Measurements from ENCODE around the gene NOL4L. TPM values are rescaled to one million over a fixed set of nuclear protein-coding genes. Genes with fewer than 3 reads are reported as not detected.
"Not testable (repeated sequence)": the region's sequence is repeated elsewhere in the genome, so short reads cannot be mapped to it uniquely, and the experiment has no call there.

Gene NOL4L
- total and polyA plus RNA-seq, 2 experiments from 2014 or later = 38.8 to 39.2 TPM

- H3K4me2 ChIP-seq; H4K20me1 ChIP-seq (replicated peaks; ENCODE audit: insufficient read depth); ATAC-seq; DNase-seq (ENCODE audit: low spot score); H3K36me3 ChIP-seq (ENCODE audit: insufficient read depth); H3F3A ChIP-seq (replicated peaks; ENCODE audit: low read depth); H3K27ac ChIP-seq (ENCODE audit: low read depth); H3K4me3 Mint-ChIP-seq; H2AFZ ChIP-seq; H3K4me1 ChIP-seq (ENCODE audit: insufficient read depth); H3K9me2 ChIP-seq (ENCODE audit: insufficient read depth); H3K4me3 ChIP-seq; H3K27ac Mint-ChIP-seq; H3K27me3 ChIP-seq (ENCODE audit: insufficient read depth); H3K4me1 Mint-ChIP-seq; H3K36me3 Mint-ChIP-seq (ENCODE audit: low read depth); H3K79me2 ChIP-seq (replicated peaks; ENCODE audit: insufficient read depth): not testable (repeated sequence)
- peaks cover 22% of the 10 kb centered on the region for H3K27me3 Mint-ChIP-seq (ENCODE audit: insufficient read depth, low read depth, poor library complexity)
- H3K9me3 Mint-ChIP-seq = peaks cover 13% of the 10 kb centered on the region; the same call in 2 of the 3 replicates
Observed at GRCh38 chr20:32491764-32492151, 93.4 kb downstream of the NOL4L start.

GRCh38 chr20:32490942-32491763 lies 94.0 kb downstream of the NOL4L start:
- H3K9me2 ChIP-seq (ENCODE audit: insufficient read depth) = no peaks in the 10 kb centered on the region
- no peaks in the 10 kb centered on the region for H4K20me1 ChIP-seq (replicated peaks; ENCODE audit: insufficient read depth)
- Mint-ChIP-seq H3K4me3 (no peak overlapping the region), H3K27ac (no peak overlapping the region), H3K4me1 (peaks cover 1% of the 10 kb centered on the region; the same call in 2 of the 3 replicates), H3K9me3 (peaks cover 13% of the 10 kb centered on the region; the same call in 2 of the 3 replicates), H3K36me3 (ENCODE audit: low read depth) (peaks cover 3% of the 10 kb centered on the region; the same call in 1 of the 3 replicates), H3K27me3 (ENCODE audit: insufficient read depth, low read depth, poor library complexity) (peaks cover 25% of the 10 kb centered on the region)
- no peak overlapping the region for H3K4me3 ChIP-seq
- H3K27me3 ChIP-seq (ENCODE audit: insufficient read depth) = no peaks in the 10 kb centered on the region
- H3K4me1 ChIP-seq (ENCODE audit: insufficient read depth) = peaks cover under 1% of the 10 kb centered on the region; the same call in 1 of the 2 replicates
- H3K36me3 ChIP-seq (ENCODE audit: insufficient read depth) = no peaks in the 10 kb centered on the region
- no peak overlapping the region for H3K4me2 ChIP-seq
- 0 out of 2 replicates have a peak, but pooled peaks cover 3% of the 10 kb centered on the region for H3F3A ChIP-seq (replicated peaks; ENCODE audit: low read depth)
- no peak overlapping the region for H2AFZ ChIP-seq
- H3K27ac ChIP-seq (ENCODE audit: low read depth) = no peak overlapping the region
- no peaks in the 10 kb centered on the region for H3K79me2 ChIP-seq (replicated peaks; ENCODE audit: insufficient read depth)
- DNase-seq (ENCODE audit: low spot score) (no peak), ATAC-seq (no peak)
- TF ChIP-seq NANOG (IDR thresholded peaks at IDR 0.05; ENCODE audit: borderline replicate concordance) = no peak
- no peak for TF ChIP-seq CTCF (conservative IDR thresholded peaks at IDR 0.05; ENCODE audit: low read depth in 2 of 2)
- TF ChIP-seq JUNB (IDR thresholded peaks at IDR 0.05; ENCODE audit: unreplicated experiment) = no peak
- no peak for TF ChIP-seq ETS1 (IDR thresholded peaks at IDR 0.05)
- TF ChIP-seq, protein P1, sequence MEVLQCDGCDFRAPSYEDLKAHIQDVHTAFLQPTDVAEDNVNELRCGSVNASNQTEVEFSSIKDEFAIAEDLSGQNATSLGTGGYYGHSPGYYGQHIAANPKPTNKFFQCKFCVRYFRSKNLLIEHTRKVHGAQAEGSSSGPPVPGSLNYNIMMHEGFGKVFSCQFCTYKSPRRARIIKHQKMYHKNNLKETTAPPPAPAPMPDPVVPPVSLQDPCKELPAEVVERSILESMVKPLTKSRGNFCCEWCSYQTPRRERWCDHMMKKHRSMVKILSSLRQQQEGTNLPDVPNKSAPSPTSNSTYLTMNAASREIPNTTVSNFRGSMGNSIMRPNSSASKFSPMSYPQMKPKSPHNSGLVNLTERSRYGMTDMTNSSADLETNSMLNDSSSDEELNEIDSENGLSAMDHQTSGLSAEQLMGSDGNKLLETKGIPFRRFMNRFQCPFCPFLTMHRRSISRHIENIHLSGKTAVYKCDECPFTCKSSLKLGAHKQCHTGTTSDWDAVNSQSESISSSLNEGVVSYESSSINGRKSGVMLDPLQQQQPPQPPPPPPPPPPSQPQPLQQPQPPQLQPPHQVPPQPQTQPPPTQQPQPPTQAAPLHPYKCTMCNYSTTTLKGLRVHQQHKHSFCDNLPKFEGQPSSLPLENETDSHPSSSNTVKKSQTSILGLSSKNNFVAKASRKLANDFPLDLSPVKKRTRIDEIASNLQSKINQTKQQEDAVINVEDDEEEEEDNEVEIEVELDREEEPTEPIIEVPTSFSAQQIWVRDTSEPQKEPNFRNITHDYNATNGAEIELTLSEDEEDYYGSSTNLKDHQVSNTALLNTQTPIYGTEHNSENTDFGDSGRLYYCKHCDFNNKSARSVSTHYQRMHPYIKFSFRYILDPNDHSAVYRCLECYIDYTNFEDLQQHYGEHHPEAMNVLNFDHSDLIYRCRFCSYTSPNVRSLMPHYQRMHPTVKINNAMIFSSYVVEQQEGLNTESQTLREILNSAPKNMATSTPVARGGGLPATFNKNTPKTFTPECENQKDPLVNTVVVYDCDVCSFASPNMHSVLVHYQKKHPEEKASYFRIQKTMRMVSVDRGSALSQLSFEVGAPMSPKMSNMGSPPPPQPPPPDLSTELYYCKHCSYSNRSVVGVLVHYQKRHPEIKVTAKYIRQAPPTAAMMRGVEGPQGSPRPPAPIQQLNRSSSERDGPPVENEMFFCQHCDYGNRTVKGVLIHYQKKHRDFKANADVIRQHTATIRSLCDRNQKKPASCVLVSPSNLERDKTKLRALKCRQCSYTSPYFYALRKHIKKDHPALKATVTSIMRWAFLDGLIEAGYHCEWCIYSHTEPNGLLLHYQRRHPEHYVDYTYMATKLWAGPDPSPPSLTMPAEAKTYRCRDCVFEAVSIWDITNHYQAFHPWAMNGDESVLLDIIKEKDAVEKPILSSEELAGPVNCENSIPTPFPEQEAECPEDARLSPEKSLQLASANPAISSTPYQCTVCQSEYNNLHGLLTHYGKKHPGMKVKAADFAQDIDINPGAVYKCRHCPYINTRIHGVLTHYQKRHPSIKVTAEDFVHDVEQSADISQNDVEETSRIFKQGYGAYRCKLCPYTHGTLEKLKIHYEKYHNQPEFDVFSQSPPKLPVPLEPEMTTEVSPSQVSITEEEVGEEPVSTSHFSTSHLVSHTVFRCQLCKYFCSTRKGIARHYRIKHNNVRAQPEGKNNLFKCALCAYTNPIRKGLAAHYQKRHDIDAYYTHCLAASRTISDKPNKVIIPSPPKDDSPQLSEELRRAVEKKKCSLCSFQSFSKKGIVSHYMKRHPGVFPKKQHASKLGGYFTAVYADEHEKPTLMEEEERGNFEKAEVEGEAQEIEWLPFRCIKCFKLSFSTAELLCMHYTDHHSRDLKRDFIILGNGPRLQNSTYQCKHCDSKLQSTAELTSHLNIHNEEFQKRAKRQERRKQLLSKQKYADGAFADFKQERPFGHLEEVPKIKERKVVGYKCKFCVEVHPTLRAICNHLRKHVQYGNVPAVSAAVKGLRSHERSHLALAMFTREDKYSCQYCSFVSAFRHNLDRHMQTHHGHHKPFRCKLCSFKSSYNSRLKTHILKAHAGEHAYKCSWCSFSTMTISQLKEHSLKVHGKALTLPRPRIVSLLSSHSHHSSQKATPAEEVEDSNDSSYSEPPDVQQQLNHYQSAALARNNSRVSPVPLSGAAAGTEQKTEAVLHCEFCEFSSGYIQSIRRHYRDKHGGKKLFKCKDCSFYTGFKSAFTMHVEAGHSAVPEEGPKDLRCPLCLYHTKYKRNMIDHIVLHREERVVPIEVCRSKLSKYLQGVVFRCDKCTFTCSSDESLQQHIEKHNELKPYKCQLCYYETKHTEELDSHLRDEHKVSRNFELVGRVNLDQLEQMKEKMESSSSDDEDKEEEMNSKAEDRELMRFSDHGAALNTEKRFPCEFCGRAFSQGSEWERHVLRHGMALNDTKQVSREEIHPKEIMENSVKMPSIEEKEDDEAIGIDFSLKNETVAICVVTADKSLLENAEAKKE (CRISPR knock-in tag; IDR thresholded peaks at IDR 0.05) = no peak
- TF ChIP-seq ZNF114 (CRISPR knock-in tag; IDR thresholded peaks at IDR 0.05) = no peak
- TF ChIP-seq REST (IDR thresholded peaks at IDR 0.05; ENCODE audit: unreplicated experiment) = no peak
- no peak for TF ChIP-seq POLR2AphosphoS5 (IDR thresholded peaks at IDR 0.05; ENCODE audit: low read depth)

All from GM23338 (cell line).